ENCODE data around the gene SLC66A2. TPM values are rescaled to one million over a fixed set of nuclear protein-coding genes. Genes with fewer than 3 reads are reported as not detected.

SLC66A2 gene
- total RNA-seq, 1 donor from 2014 or later: 34.4 TPM

DNA sequence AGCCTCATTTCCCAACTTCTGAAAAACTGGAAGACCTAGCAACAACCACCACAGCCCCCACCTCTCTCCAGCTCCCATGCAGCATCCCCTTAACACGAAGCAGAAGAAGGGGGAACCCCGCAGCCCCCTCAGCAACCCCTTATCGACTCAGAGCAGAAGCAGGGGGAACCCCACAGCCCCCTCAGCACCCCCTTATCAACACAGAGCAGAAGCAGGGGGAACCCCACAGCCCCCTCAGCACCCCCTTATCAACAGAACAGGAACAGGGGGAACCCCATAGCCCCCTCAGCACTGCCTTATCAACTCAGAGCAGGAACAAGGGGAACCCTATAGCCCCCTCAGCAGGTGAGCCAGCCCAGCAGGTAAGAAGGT is 6.7 kb downstream of the SLC66A2 start:
- Mint-ChIP-seq H3K27ac (no peak overlapping the region), H3K9me3 (no peaks in the 10 kb centered on the region), H3K27me3 (ENCODE audit: low read depth) (no peaks in the 10 kb centered on the region), H3K36me3 (peaks cover 18% of the 10 kb centered on the region), H3K4me1 (peaks cover 7% of the 10 kb centered on the region), H3K4me3 (no peak overlapping the region)
- no peak for DNase-seq (ENCODE audit: low spot score in 2 of 2, unreplicated experiment in 2 of 2)
- TF ChIP-seq, protein P1, sequence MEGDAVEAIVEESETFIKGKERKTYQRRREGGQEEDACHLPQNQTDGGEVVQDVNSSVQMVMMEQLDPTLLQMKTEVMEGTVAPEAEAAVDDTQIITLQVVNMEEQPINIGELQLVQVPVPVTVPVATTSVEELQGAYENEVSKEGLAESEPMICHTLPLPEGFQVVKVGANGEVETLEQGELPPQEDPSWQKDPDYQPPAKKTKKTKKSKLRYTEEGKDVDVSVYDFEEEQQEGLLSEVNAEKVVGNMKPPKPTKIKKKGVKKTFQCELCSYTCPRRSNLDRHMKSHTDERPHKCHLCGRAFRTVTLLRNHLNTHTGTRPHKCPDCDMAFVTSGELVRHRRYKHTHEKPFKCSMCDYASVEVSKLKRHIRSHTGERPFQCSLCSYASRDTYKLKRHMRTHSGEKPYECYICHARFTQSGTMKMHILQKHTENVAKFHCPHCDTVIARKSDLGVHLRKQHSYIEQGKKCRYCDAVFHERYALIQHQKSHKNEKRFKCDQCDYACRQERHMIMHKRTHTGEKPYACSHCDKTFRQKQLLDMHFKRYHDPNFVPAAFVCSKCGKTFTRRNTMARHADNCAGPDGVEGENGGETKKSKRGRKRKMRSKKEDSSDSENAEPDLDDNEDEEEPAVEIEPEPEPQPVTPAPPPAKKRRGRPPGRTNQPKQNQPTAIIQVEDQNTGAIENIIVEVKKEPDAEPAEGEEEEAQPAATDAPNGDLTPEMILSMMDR (IDR thresholded peaks at IDR 0.05; ENCODE audit: unreplicated experiment): no peak

DNA sequence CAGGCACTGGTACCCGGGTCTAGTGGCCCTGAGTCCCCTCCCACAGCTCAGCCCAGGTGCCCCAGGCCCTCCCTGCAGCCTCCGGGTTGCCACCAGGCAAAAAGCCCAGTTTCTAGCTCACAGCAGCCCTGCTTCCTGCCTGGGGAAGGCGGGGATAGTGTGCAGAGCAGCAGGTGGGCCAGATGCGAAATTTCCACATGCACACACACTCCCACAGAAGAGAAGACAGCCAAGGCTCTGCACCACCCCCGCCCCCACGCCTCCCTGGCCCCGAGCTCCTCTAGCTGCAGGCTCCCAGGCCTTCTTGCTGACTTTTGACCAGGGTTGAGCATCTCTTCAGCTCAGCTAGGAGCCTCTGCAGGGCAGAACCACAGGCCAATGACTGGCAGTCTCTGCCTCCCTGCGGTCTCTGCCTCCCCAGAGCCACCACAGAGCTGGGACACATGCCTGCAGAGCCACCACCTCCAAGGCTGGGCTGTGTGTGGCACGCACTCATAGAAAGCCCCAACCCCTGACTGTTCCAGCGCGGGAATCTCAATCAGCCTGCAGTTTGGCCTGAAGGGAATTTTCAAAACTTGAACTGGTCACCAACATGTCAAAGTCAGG is 7.2 kb downstream of the SLC66A2 start:
- Mint-ChIP-seq H3K4me1 (peaks cover 3% of the 10 kb centered on the region), H3K4me3 (no peak overlapping the region), H3K36me3 (peaks cover 23% of the 10 kb centered on the region), H3K27ac (no peak overlapping the region), H3K9me3 (no peaks in the 10 kb centered on the region), H3K27me3 (ENCODE audit: low read depth) (no peaks in the 10 kb centered on the region)
- no peak for DNase-seq (ENCODE audit: low spot score in 2 of 2, unreplicated experiment in 2 of 2)
- TF ChIP-seq, protein P1 (IDR thresholded peaks at IDR 0.05; ENCODE audit: unreplicated experiment): no peak

DNA sequence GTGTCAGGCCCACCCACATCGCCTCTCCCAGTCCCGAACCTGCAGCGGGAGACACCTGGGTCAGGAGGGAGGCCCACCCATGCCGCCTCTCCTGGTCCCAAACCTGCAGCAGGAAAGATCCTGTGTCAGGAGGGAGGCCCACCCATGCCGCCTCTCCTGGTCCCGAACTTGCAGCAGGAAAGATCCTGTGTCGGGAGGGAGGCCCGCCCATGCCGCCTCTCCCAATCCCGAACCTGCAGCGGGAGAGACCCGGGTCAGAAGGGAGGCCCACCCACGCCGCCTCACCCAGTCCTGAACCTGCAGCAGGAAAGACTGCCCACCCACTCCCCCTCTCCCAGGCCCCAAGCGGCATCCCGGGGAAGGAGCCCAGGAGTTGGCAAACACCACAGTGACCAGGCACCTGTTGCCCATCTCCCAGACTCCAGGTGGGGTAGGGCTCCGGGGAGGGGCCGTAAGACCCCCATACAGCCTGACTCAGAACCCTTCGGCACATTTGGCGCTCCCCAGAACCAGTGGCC is 7.8 kb downstream of the SLC66A2 start:
- Mint-ChIP-seq H3K4me1 (peaks cover 3% of the 10 kb centered on the region), H3K4me3 (no peak overlapping the region), H3K27ac (no peak overlapping the region), H3K36me3 (peaks cover 26% of the 10 kb centered on the region), H3K27me3 (ENCODE audit: low read depth) (no peaks in the 10 kb centered on the region), H3K9me3 (no peaks in the 10 kb centered on the region)
- DNase-seq (ENCODE audit: low spot score in 2 of 2, unreplicated experiment in 2 of 2): no peak
- TF ChIP-seq, protein P1 (IDR thresholded peaks at IDR 0.05; ENCODE audit: unreplicated experiment): no peak

DNA sequence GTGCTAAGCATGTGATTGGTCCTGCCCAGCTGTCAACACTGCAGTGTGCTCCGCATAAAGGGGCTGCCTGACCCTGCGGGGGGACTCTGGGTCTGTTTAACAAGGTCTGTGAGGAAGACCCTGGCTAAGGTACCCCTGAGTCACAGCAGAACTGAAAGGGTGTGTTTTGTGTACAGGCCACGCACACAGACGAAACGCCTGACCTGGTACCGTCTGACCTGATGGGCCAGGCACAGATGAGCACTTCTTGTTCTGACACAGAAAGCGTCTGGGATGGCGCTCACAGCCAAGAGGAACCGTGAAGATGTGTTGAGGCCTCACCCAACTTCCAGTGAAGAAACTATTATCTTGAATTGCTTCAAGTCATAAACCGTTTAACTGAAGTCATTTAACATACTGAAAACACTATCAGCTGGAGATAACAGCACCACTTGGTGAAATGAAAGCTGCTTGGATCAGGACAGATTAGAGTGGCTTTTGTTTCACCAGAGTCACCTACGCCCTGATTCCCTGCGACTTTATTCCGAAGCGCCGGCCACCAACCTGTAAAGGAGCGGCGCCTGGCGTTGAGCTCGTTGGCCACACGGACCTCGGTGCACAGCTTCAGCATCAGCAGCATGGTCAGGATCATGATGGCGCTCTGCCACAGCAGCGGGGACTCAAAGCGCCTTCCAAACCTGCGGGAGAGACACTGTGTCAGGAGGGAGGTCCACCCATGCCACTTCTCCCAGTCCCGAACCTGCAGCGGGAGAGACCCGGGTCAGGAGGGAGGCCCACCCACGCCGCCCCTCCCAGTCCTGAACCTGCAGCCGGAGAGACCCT is 8.5 kb downstream of the SLC66A2 start:
- H3K27ac Mint-ChIP-seq: no peak overlapping the region

DNA sequence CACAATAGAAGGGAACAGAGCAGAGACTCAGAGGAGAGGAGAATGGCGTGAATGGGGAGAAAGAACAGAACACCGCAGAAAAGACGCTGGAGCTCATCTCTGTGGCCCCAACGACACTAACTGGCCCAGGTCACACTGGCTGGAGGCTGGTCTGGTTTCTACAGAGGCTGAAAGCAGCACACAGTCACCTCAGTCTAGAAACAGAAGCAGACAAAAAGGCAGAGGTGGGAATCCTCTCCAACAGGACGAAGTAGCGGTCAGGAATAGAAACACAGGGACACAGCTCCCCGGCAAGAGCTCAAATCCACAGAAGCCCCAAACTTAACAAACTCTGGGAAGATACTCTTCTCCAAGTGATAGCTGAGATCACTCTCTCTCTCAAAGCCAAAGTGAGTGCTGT is 9.2 kb downstream of the SLC66A2 start:
- H3K36me3 Mint-ChIP-seq: peaks cover 39% of the 10 kb centered on the region
- no peaks in the 10 kb centered on the region for H3K27me3 Mint-ChIP-seq (ENCODE audit: low read depth)
- H3K4me1 Mint-ChIP-seq: peaks cover 3% of the 10 kb centered on the region
- peaks cover 6% of the 10 kb centered on the region for H3K9me3 Mint-ChIP-seq
- no peak for DNase-seq (ENCODE audit: low spot score in 2 of 2, unreplicated experiment in 2 of 2)
- TF ChIP-seq, protein P1 (IDR thresholded peaks at IDR 0.05; ENCODE audit: unreplicated experiment): no peak
- H3K4me3 Mint-ChIP-seq: no peak overlapping the region
- H3K27ac Mint-ChIP-seq: no peak overlapping the region

More for the DNA sequence above, 8.5 kb downstream of the SLC66A2 start:
- TF ChIP-seq, protein P1 (IDR thresholded peaks at IDR 0.05; ENCODE audit: unreplicated experiment): no peak
- Mint-ChIP-seq H3K36me3 (peaks cover 31% of the 10 kb centered on the region), H3K27me3 (ENCODE audit: low read depth) (no peaks in the 10 kb centered on the region), H3K4me3 (no peak overlapping the region), H3K9me3 (no peaks in the 10 kb centered on the region), H3K4me1 (peaks cover 3% of the 10 kb centered on the region)
- no peak for DNase-seq (ENCODE audit: low spot score in 2 of 2, unreplicated experiment in 2 of 2)

Data from mesothelial cell of epicardium (in vitro differentiated cells).